Stimulated activated CD4-positive, alpha-beta T cell treated with anti-CD3 and anti-CD28 coated beads, Interleukin-4, amount 100 ng/mL, for 48 hours (primary cell): Measurements from ENCODE around the gene NDUFS3.
"Not testable (repeated sequence)": the region's sequence is repeated elsewhere in the genome, so short reads cannot be mapped to it uniquely, and the experiment has no call there.

ENCODE experiments used
- DNase-seq, 2 donors: peaks; one replicate each; pipeline ENCODE4 v3.0.0-alpha.2; 2020; ENCODE audit warnings: low read depth in 2 of 2

Gene NDUFS3

GRCh38 chr11:47578524-47579494 lies at the start of gene NDUFS3, which contains the start of gene KBTBD4:
Gene NDUFS3, plus strand, starts transcription at chr11:47579074. Its CDS starts 18 bp downstream, at chr11:47579092.
Gene KBTBD4, minus strand, starts transcription at chr11:47578970. Its CDS starts 19 bp downstream, at chr11:47578951.
- peak; percentile 82 to 84 for DNase-seq

GRCh38 chr11:47529951-47530350 lies 48.9 kb upstream of the NDUFS3 start:
- DNase-seq, result no peak

- not testable (repeated sequence) for DNase-seq
These were observed 48.2 kb upstream of the NDUFS3 start for GRCh38 chr11:47530721-47531120.

- no peak for DNase-seq
These were observed 47.2 kb upstream of the NDUFS3 start for GRCh38 chr11:47531666-47532065.

- DNase-seq, result no peak
These were observed 46.2 kb upstream of the NDUFS3 start for GRCh38 chr11:47532597-47533213.

GRCh38 chr11:47533690-47534151 lies 45.2 kb upstream of the NDUFS3 start:
- DNase-seq, result no peak

- no peak for DNase-seq
These were observed 44.1 kb upstream of the NDUFS3 start for GRCh38 chr11:47534704-47535251.

- no peak for DNase-seq
These were observed 42.0 kb upstream of the NDUFS3 start for GRCh38 chr11:47536915-47537314.

GRCh38 chr11:47538741-47539565 lies 39.9 kb upstream of the NDUFS3 start:
- no peak for DNase-seq

- DNase-seq, result no peak
These were observed 39.2 kb upstream of the NDUFS3 start for GRCh38 chr11:47539681-47540039.

- DNase-seq, result no peak
These were observed 37.8 kb upstream of the NDUFS3 start for GRCh38 chr11:47541070-47541469.

GRCh38 chr11:47545298-47545697 lies 33.6 kb upstream of the NDUFS3 start:
- no peak for DNase-seq

- not testable (repeated sequence) for DNase-seq
These were observed 32.6 kb upstream of the NDUFS3 start for GRCh38 chr11:47546274-47546673.

GRCh38 chr11:47550288-47551047 lies 28.4 kb upstream of the NDUFS3 start:
- DNase-seq, result no peak

GRCh38 chr11:47551086-47551485 lies 27.8 kb upstream of the NDUFS3 start:
- no peak for DNase-seq

GRCh38 chr11:47552056-47552565 lies 26.8 kb upstream of the NDUFS3 start:
- no peak for DNase-seq

GRCh38 chr11:47552566-47553405 lies 26.1 kb upstream of the NDUFS3 start, which contains the start of gene CELF1:
Gene CELF1, minus strand, starts transcription at chr11:47553132. Its CDS starts 53,609 bp downstream, at chr11:47499523.
- DNase-seq, result peak; percentile 87 to 93

GRCh38 chr11:47553406-47553743 lies 25.5 kb upstream of the NDUFS3 start:
- DNase-seq, result no peak

- not testable (repeated sequence) for DNase-seq
These were observed 21.9 kb upstream of the NDUFS3 start for GRCh38 chr11:47557004-47557403.

- DNase-seq, result no peak
These were observed 20.2 kb upstream of the NDUFS3 start for GRCh38 chr11:47558695-47559094.
